MV-4-11 (cell line): ENCODE measurements around the gene LMBRD1.
"Not testable (repeated sequence)": the region's sequence is repeated elsewhere in the genome, so short reads cannot be mapped to it uniquely, and the experiment has no call there.

Experiments used
- DNase-seq: peaks from one replicate; lab custom pipeline; 2025; lab: John Stamatoyannopoulos, UW

Gene LMBRD1

GRCh38 chr6:69796073-69796641 is 653 bp downstream of the LMBRD1 start:
- no peak for DNase-seq

DNA sequence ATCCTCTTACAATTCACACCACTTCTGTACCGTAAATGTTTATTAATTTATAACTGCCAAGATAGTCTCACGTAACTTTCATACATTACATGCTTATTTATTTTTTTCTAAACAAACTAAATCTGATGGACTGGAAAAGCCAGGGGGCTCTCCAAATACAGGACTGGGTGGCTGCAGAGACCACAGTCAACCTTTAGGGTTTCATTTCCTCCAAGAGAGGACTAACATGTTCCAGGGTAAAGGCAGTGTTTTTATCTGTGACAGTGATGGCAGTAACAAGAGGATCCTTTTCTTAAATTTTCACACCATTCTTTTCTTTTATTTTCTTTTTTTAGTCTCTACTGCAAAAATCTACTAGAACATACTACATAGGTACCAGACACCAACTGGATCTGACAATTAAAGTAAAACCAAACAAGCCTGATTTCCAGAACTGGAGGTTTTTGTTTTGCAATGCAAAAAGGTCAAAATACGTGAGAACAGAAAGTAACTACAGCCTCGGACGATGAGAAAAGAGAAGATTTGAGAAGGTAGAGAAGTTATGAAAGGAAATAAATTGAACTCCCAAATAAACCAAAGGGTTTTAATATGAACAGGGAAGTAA is 1.2 kb downstream of the LMBRD1 start:
- DNase-seq: peak; percentile 38

GRCh38 chr6:69792292-69792691 is 4.5 kb downstream of the LMBRD1 start:
- no peak for DNase-seq

GRCh38 chr6:69791065-69791471 is 5.7 kb downstream of the LMBRD1 start:
- no peak for DNase-seq

- DNase-seq: no peak
Measured at GRCh38 chr6:69790629-69791028, 6.2 kb downstream of the LMBRD1 start.

- DNase-seq: peak; percentile 58
Measured at GRCh38 chr6:69789578-69789977, 7.2 kb downstream of the LMBRD1 start.

- not testable (repeated sequence) for DNase-seq
Measured at GRCh38 chr6:69787436-69787835, 9.4 kb downstream of the LMBRD1 start.

DNA sequence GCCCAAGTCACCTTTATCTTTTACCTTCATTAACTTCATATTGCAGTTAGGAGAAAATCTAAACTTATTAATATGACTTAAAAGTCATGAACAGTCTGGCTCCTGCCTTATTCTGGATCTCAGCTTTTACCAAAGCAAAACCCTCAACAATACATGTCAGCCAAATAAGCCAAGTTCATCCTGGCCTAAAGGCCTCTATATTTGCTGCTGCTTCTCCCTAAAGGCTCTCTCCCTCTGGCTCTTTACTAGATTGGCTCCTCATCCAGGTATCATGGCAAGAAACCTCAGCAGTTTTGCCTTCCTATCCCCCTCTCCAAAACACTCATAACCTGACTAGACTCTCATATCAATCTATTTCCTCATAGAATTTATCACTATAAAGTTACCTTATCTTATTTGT is 11.1 kb downstream of the LMBRD1 start:
- no peak for DNase-seq

DNA sequence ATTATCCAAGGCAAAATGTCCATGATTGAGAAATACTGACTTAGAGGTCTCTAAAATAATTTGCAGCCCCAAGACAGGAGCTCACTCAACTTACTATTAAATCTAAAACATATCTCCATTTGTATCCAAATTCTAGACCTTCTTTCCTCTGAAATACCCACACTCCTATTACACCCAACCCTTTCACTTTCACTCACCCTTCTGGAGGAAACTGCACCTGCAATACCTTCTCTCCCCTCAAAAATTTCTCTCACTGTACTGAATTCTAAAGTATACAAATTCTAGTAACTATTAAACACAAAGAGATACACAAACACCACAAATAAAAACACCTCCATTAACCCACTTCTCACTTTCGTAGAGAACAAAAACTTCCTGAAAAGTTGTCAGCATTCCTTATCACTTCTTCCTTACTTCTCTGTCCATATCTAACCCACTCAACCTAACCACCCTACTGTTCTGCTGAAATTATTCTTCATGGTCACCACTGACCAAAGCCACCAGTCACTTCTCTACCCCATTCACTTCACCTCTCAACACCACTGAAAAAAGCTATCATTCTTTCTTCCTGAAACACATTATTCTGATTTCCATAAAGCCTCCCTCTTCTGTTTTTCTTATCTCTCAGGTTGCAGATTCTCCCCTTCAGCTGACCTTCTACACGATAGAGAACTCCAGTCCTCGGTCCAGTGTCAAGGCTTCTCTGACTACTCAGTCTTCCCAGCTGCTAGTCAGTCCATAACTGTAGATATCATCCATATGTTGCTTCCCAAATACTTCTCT is 12.0 kb downstream of the LMBRD1 start:
- DNase-seq: no peak

- no peak for DNase-seq
Measured at GRCh38 chr6:69783108-69783507, 13.7 kb downstream of the LMBRD1 start.

GRCh38 chr6:69780585-69781178 is 16.1 kb downstream of the LMBRD1 start:
- no peak for DNase-seq

GRCh38 chr6:69775941-69776340 is 20.9 kb downstream of the LMBRD1 start:
- no peak for DNase-seq

DNA sequence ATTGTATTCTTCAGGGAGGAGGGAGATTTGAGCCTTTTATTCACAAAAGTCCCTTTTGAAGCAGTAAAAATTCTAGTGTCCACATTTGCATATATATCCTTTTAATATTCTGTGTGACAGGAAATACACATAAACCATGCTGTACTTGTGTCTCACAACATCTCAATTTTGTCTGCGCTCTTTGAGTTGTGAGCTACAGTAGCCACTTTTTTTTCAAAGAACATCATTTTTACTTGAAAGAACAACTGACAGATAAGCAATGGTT is 21.3 kb downstream of the LMBRD1 start:
- no peak for DNase-seq

GRCh38 chr6:69774740-69775584 is 21.8 kb downstream of the LMBRD1 start:
- no peak for DNase-seq

- no peak for DNase-seq
Measured at GRCh38 chr6:69771158-69771906, 25.5 kb downstream of the LMBRD1 start.

GRCh38 chr6:69768664-69769063 is 28.1 kb downstream of the LMBRD1 start:
- no peak for DNase-seq

DNA sequence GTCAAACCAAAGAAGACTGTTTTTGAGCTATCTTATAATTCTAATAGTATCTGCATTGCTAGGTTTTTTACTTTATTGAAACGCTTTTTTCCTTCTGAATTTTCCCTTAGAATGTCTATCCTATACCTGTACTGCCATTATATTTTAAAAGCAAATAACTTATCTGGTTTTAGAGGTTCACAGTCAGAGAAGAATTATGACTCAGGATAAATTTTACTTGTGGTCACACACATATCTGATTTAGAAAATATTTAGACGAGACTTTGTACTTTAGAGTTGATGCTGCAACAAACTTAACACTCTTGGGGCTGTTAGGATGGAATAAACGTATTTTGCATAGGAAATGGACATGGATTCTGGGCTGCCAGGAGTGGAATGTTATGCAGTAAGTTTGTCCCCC is 33.0 kb downstream of the LMBRD1 start:
- DNase-seq: no peak

DNA sequence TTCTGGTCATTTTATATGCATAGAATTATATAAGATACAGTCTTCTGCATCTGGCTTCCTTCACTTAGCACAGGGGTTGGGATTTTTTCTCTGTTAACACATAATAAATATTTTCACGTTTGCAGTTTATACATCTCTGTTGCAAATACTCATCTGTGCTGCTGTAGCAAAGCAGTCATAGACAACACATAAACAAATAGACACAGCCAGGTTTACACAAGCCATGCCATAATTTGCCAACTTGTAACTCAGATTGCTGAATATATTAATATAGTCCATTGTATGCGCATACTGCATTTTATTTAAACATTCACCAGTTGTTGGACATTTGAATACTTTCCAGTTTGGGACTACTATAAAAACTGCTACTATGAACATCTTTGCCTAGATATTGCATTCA is 35.0 kb downstream of the LMBRD1 start:
- no peak for DNase-seq

DNA sequence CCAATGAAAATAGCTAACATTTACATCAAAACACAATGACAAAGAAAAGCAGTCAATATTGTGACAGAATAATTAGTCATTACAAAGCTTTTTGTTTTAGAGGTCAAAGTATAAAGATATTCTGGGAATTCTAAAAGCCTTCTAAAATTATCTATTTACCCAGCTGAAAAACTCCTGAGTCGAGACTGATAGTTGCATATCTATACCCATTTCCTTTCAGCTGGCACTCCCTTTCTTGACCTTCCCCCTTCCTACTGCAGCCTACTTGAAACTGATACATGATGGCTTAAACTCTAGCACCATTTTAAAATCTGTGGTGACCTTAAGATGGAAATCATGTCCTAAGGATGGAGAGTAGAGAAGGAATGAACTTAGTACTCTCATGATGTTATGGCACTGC is 38.6 kb downstream of the LMBRD1 start:
- DNase-seq: no peak

DNA sequence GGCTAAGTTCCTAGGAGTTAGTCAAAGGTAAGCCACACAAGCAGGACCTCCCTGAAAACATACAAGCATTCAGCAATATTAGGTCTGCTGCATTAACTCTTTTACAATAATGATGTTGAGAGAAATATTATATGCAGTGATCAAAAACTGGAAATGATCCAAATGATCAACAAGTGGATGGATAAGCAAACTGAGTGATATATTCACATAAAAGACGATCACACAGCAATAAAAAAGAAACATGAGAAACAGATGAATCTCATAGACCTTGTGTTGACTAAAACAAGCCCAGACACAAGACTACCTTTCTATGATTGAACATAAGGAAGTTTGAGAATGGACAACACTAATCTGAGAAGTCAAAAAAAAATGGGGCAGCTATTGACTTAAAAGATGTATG is 39.9 kb downstream of the LMBRD1 start:
- DNase-seq: no peak

- no peak for DNase-seq
Measured at GRCh38 chr6:69756366-69756765, 40.4 kb downstream of the LMBRD1 start.

GRCh38 chr6:69735027-69735426 is 61.8 kb downstream of the LMBRD1 start:
- no peak for DNase-seq
